ENCODE data around the gene RAP2A.

DNA sequence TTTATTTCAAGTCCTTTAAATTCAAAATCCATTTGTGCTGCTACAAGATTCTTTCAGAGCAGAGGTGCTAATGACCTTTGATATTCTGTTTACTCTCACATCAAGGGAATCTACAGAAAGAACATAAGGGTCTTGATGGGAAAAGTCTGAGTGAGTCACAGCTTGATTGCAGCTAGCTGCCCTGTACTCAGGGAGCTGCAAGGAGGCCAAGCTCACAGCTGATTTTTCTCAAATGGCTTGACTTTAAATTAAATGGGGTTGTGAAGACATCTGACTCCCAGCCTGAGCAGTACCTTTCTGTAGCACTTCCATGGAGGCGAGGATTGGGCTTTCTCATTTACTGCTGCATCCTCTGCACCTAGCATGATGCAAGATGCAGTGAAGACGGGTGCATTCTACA lies 62.5 kb downstream of the RAP2A start:
- TF ChIP-seq, protein P1, sequence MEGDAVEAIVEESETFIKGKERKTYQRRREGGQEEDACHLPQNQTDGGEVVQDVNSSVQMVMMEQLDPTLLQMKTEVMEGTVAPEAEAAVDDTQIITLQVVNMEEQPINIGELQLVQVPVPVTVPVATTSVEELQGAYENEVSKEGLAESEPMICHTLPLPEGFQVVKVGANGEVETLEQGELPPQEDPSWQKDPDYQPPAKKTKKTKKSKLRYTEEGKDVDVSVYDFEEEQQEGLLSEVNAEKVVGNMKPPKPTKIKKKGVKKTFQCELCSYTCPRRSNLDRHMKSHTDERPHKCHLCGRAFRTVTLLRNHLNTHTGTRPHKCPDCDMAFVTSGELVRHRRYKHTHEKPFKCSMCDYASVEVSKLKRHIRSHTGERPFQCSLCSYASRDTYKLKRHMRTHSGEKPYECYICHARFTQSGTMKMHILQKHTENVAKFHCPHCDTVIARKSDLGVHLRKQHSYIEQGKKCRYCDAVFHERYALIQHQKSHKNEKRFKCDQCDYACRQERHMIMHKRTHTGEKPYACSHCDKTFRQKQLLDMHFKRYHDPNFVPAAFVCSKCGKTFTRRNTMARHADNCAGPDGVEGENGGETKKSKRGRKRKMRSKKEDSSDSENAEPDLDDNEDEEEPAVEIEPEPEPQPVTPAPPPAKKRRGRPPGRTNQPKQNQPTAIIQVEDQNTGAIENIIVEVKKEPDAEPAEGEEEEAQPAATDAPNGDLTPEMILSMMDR (conservative IDR thresholded peaks at IDR 0.05; ENCODE audit: low read length): no peak
- no peak for TF ChIP-seq EZH2phosphoT487 (IDR thresholded peaks at IDR 0.05; ENCODE audit: borderline replicate concordance)
